ENCODE data around the gene SLC31A2.

DNA sequence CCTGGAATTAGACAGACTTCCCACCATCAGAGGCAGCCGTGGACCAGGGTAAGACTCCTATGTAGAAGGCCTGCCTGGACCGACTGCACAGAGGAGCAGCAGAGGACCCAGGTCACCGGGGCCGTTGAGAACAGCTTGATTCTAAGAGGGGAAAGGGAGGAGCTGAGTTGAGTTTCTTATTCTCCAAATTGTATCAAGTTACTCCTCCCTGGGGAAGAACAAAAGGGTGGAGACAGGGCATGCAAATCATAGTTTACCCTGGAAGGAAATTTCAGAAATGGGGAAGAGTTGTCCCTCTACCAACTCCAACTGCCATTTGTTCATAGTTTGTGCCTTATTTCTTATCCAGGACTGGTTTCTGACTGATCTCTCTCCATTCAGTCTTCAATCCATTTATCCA, 20.9 kb upstream of the SLC31A2 start:
- TF ChIP-seq CTCF (IDR thresholded peaks at IDR 0.05; ENCODE audit: low read depth, low read length) (no peak), EZH2phosphoT487 (IDR thresholded peaks at IDR 0.05; ENCODE audit: low read depth) (no peak)
